Thoracic aorta (tissue), 2 donors: ENCODE data around the gene LRSAM1. TPM values are rescaled to one million over a fixed set of nuclear protein-coding genes. Genes with fewer than 3 reads are reported as not detected.
A peak's percentile ranks its signal among the peaks of the same experiment; 100 is the strongest.

ENCODE experiments used
- ATAC-seq: fragments of 150-250 bp; one replicate; pipeline ENCODE4 v1.8.0; 2017; ENCODE audit warnings: low read depth; ENCODE audit not compliant: insufficient number of reproducible peaks, low FRiP score
- DNase-seq: peaks from one replicate; pipeline ENCODE4 v3.0.0-alpha.2; 2020; ENCODE audit warnings: low spot score
- H3K27ac ChIP-seq, 2 donors: fragments of 200-600 bp; sonication (generic); 1 replicate in 1 of 2; 2 replicates in 1 of 2; pipeline ENCODE4 v1.5.1; 2016; ENCODE audit warnings: mild to moderate bottlenecking in 2 of 2, moderate library complexity in 2 of 2
- H3K27me3 ChIP-seq: fragments of 200-600 bp; sonication (generic); replicated peaks from 2 replicates; pipeline ENCODE4 v1.6.0; 2016; ENCODE audit warnings: mild to moderate bottlenecking; ENCODE audit not compliant: insufficient read depth
- H3K36me3 ChIP-seq: fragments of 200-600 bp; sonication (generic); one replicate; pipeline ENCODE4 v1.5.1; 2016
- H3K4me1 ChIP-seq, 2 donors: fragments of 200-600 bp; sonication (generic); 1 replicate in 1 of 2; 2 replicates in 1 of 2; pipeline versions ENCODE4 v1.5.1 to v1.6.0; 2016; ENCODE audit warnings: low read depth in 2 of 2, mild to moderate bottlenecking in 1 of 2; ENCODE audit not compliant: control insufficient read depth in 1 of 2
- H3K4me3 ChIP-seq: fragments of 200-600 bp; sonication (generic); 2 replicates; pipeline ENCODE4 v1.5.1; 2016; ENCODE audit warnings: mild to moderate bottlenecking
- H3K9me3 ChIP-seq: fragments of 200-600 bp; sonication (generic); 2 replicates; pipeline ENCODE4 v1.5.1; 2016
- total RNA-seq, 2 donors: library from RNA; depleted of rRNA; stranded (reverse); fragments of >200 nt; gene quantifications; one replicate each; pipeline versions ENCODE4 v1.1.0 to v1.2.3, GENCODE V29; 2016
- TF ChIP-seq, protein P1 (sequence below): fragments of 200-600 bp; sonication (generic); IDR thresholded peaks from one replicate; pipeline ENCODE4 v1.5.1; 2019; ENCODE audit warnings: antibody characterized with exemption

LRSAM1 gene
- total RNA-seq, 2 donors from 2014 or later, result 16.4 to 22.6 TPM

DNA sequence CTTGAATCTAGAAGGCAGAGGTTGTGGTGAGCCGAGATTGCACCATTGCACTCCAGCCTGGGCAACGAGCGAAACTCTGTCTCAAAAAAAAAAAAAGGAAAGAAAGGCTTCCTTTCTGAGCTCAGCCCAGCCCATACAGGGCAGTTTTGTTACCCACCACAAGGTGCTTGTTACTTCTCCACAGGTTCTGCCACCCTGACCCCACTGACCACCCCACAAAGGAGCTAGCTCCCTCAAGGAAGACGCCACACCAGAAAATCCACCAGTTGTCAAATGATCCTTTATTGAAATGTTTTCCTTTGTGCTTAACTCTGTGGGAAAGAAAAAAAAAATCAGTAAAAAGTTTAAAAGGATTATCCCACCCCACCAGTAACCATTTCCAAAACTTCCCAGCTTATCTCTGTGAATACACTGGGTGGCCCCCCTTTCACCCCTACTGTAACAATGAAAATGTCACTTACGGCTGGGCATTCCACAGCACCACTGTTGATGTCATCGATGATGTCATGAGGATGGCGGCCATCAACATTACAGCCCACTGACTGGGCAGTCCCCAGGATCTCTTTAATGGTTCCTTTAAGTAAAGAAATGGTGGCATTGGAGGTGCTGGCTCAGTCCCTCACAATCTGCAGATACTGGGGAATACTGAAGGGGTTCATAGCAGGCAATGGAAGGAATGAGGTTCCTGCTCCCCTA lies 3.7 kb upstream of the LRSAM1 start:
- H3K36me3 ChIP-seq, result peaks cover 40% of the 10 kb centered on the region
- H3K27ac ChIP-seq, result no peak overlapping the region
- TF ChIP-seq, protein P1, sequence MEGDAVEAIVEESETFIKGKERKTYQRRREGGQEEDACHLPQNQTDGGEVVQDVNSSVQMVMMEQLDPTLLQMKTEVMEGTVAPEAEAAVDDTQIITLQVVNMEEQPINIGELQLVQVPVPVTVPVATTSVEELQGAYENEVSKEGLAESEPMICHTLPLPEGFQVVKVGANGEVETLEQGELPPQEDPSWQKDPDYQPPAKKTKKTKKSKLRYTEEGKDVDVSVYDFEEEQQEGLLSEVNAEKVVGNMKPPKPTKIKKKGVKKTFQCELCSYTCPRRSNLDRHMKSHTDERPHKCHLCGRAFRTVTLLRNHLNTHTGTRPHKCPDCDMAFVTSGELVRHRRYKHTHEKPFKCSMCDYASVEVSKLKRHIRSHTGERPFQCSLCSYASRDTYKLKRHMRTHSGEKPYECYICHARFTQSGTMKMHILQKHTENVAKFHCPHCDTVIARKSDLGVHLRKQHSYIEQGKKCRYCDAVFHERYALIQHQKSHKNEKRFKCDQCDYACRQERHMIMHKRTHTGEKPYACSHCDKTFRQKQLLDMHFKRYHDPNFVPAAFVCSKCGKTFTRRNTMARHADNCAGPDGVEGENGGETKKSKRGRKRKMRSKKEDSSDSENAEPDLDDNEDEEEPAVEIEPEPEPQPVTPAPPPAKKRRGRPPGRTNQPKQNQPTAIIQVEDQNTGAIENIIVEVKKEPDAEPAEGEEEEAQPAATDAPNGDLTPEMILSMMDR, result no peak
- no peak for ATAC-seq
- H3K9me3 ChIP-seq, result peaks cover 3% of the 10 kb centered on the region
- no peak for DNase-seq
- no peaks in the 10 kb centered on the region for H3K27me3 ChIP-seq
- no peak overlapping the region for H3K4me3 ChIP-seq
- H3K4me1 ChIP-seq, result peaks cover 12 to 29% of the 10 kb centered on the region in 2 donors

DNA sequence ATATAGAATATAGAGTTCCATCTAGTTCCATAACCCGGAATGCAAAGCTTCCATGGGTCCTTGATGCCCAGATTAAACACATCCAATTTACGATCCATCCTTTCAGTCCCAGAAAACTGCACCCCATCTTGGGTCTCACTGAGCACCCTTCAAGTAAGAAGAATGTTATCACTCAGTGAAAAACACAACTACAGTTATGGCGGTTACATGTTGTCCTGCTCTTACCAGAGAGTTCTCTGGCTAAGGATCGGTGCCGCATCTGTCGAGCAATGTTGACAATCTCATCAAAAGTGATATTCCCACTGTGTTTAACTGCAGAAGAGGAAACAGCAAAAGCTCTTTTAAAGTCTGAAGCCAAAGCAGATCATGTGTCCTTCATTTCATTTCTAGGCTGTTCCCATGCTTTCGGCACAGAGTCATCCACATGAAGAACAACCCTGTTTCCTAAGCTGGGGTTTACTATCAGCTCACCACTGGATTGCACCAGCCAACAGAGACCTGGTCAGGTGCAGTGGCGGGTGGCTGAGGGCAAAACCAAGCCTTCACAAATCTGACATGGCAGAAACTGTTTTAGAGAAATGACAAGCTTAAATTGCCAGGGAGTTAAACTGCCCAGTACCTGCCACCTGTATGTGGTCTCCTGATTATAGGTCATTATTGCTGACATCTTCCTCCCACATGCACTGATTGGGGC lies 3.1 kb upstream of the LRSAM1 start:
- TF ChIP-seq, protein P1, result no peak
- no peak for ATAC-seq
- H3K9me3 ChIP-seq, result peaks cover 3% of the 10 kb centered on the region
- peaks cover 17 to 35% of the 10 kb centered on the region in 2 donors for H3K4me1 ChIP-seq
- peaks cover 33% of the 10 kb centered on the region for H3K36me3 ChIP-seq
- no peak overlapping the region for H3K27ac ChIP-seq
- DNase-seq, result no peak
- H3K4me3 ChIP-seq, result no peak overlapping the region
- H3K27me3 ChIP-seq, result no peaks in the 10 kb centered on the region

DNA sequence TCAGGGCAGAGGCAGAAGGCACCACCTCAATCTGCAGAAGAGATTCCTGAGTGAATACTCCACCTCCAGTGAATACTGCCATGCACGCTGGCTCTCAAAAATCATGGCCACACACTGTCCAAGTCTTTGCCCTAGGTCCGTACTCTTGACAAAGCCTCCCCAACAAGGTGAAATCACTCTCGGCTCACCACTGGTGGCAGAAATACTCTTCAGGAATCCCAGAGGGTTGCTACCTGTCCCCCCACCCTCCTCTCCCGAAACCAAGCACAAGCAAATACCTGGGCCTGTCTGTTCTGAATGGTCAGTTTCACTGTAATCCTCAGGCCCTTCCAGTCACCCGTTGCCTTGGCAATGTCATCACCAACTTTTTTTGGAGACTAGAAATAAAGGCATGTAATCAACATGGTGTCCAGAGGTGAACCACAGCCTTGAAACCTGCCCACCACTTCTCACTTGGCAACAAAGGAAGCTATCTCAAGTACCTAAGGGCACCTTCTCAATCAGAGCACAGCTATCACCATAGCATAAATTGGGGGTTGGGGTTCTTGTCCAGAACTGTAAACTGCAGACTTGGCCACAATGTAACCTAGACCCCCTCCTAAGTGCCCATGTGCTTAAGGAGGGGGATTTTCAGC lies 1.9 kb upstream of the LRSAM1 start:
- peak overlapping the region; percentile 84 for H3K4me3 ChIP-seq
- no peaks in the 10 kb centered on the region for H3K27me3 ChIP-seq
- peak overlapping the region; percentile 19 to 88 for H3K27ac ChIP-seq
- H3K9me3 ChIP-seq, result no peaks in the 10 kb centered on the region
- TF ChIP-seq, protein P1, result no peak
- peaks cover 14 to 35% of the 10 kb centered on the region in 2 donors for H3K4me1 ChIP-seq
- no peak for DNase-seq
- ATAC-seq, result no peak
- peaks cover 29% of the 10 kb centered on the region for H3K36me3 ChIP-seq

DNA sequence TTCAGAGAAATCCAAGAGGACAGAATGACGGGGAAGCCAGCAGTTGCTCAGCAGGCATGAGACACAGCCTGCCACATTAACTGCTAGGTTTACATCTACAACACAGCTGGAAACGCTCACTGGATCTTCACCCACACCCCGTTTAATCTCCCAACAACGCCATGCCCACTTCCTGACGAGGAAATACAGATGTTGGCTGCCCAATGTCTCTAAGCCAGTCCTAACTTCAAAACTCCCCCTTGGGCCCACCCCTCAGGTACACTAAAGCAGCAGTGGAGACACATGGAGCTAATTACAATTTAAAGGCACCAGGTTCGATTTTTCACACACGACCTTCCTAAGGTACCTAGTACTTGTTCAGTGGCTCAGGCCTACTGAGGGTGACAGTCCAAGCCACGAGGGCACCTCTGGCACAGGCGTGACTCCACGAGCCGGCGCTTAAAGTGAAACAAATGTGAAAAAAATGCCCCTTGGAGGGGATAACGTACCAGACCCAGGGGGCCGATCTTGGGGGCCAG lies 1.0 kb upstream of the LRSAM1 start:
- H3K4me3 ChIP-seq, result peak overlapping the region; percentile 84
- no peak for DNase-seq
- H3K27me3 ChIP-seq, result no peaks in the 10 kb centered on the region
- TF ChIP-seq, protein P1, result no peak
- peak overlapping the region; percentile 85 to 88 for H3K27ac ChIP-seq
- no peaks in the 10 kb centered on the region for H3K9me3 ChIP-seq
- H3K4me1 ChIP-seq, result peaks cover 14 to 35% of the 10 kb centered on the region in 2 donors
- H3K36me3 ChIP-seq, result peaks cover 26% of the 10 kb centered on the region
- no peak for ATAC-seq

DNA sequence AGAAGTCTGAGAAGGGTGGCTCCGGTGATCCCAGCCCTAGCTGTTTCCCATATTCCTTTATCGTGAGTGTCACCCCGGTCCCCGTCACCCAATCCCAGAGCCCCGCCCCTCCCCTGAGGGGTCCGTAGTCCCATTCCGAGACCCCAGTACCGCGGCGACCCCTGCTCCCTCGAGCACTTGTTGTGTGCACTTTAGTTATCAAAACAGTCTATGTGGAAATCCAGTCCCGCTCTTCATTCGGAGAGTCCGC lies 223 bp downstream of the LRSAM1 start:
- Histone ChIP-seq H3K36me3 (peaks cover 25% of the 10 kb centered on the region), H3K27ac (peak overlapping the region; percentile 85 to 88), H3K9me3 (no peaks in the 10 kb centered on the region), H3K4me3 (peak overlapping the region; percentile 84), H3K27me3 (no peaks in the 10 kb centered on the region), H3K4me1 (peaks cover 14 to 35% of the 10 kb centered on the region in 2 donors)
- TF ChIP-seq, protein P1, result no peak
- DNase-seq, result no peak
- ATAC-seq, result peak; percentile 13
